Iris pigment epithelial cell (primary cell): Measurements from ENCODE around the gene ASXL1.
"Not testable (repeated sequence)": the region's sequence is repeated elsewhere in the genome, so short reads cannot be mapped to it uniquely, and the experiment has no call there.

Experiments
- DNase-seq: peaks from one replicate; pipeline ENCODE4 v3.0.0-alpha.2; 2011; ENCODE audit warnings: low read depth

ASXL1 gene

DNA sequence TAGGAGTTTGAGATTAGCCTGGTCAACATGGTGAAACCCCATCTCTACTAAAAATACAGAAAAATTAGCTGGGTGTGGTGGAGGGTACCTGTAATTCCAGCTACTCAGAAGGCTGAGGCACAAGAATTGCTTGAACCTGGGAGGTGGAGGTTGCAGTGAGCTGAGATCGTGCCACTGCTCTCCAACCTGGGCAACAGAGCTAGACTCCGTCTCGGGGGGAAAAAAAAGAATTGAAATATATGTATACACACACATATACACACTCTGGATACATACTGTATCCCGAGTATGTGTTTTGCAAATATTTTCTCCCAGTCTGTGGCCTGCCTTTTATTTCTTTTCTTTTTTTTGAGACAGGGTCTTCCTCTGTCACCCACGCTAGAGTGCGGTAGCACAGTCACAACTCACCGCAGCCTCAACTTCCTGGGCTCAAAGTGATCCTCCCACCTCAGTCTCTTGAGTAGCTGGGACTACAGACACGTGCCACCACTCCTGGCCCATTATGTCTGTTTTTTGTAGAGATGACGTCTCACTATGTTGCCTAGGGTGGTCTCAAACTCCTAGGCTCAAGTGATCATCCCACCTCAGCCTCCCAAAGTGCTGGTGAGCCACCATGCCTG, 49.1 kb downstream of the ASXL1 start:
- not testable (repeated sequence) for DNase-seq

DNA sequence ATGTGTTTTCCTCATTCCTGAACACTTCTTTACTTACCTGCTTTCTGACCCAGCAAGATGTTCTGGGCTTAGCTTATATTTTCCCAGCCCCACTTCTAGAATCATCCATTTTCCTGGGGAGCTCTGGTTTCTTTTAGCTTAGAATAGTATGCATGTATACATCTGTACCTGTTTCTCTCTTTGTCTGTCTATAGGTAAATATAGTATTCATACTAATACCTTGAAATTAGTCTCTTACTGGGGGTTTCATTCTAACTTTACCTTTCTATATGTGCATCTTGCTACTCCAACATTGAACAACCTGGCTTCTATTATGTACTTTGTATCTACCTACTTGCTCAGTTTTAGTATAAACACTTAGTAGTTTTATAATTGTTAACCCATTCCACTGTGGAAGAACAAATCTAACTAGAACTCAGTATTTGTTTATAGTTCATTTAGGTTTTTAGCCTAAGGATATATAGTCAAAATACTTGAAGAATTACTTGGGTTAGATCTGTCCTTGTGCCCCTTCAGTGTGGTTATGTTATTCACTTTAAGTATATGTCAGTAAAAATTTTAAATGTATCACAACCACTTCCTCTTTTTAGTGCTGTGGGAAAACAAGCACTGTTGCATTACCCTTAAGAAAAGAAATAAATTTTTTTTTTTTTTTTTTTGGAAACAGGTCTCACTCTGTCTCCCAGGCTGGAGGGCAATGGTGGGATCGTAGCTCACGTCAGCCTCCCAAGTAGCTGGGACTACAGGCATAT, 54.0 kb downstream of the ASXL1 start:
- DNase-seq: no peak

DNA sequence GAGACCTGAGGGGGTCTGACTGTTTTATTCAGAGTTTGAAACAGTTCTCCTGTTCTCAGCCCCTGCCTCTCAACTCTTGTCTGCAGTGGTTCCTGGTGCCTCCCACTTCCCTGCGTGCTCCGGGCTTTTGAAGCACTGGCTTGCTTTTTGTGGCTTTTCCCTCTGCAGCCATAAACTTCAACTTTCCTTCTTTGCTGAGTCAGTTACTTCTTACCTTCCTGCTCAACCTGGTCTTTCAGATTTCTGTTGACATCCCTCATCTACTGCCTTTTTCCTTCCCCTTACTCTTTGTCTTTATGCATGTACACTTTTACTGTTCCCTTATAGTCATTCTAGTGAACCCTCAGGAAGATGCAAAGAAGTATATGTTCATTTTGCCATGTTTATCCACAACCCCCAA, 57.4 kb downstream of the ASXL1 start:
- DNase-seq: no peak

DNA sequence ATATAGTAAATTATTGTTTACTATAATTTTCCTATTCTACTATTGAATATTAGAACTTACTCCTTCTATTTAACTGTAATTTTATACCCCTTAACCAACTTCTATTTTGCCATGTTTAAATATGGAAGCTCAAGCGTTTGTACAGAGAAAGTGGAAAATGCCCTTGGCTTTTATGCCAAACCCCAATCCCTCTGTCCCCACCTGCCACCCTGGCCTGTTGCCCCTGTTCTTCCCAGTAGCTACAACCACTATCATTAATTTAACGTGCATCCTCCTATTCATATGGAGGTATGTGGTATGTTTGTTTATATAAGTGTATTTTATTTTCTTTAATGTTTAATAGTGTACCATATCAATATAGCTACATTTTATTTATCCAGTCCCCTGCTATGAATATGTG, 58.1 kb downstream of the ASXL1 start:
- DNase-seq: no peak

DNA sequence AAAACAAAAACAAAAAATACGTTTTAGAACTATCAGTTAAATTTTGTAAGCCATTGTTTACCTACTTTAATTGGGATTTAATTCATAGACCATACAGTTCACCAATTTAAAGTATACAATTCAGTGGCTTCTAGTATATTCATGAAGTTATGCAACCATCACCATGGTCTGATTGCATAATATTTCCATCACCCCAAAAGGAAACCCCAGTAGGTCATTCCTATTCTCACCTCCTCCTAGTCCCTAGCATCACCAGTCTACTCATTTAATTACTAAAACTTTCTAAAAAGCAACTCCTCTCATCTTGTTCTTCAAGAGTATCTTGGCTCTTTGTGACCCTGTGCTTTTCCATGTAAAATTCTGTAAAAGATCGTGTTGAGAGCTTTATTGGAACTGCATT, 60.2 kb downstream of the ASXL1 start:
- DNase-seq: peak; percentile 26

DNA sequence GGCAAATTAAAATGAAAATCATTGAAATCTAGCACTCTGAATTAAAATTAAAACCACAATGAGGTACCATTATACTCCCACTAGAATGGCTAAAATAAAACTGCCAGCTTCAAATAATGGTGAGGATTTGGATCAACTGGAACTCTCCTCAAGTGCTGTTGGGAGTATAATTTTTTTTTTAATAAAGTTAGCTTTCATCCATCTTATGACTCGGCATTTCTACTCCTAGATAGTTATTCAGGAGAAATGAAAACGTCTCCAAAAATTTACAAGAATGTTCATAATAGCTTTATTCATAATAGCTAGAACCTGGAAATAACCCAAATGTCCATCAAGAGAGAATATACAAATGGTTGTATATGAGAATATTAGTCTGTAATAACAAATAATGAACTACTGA, 63.2 kb downstream of the ASXL1 start:
- DNase-seq: no peak

DNA sequence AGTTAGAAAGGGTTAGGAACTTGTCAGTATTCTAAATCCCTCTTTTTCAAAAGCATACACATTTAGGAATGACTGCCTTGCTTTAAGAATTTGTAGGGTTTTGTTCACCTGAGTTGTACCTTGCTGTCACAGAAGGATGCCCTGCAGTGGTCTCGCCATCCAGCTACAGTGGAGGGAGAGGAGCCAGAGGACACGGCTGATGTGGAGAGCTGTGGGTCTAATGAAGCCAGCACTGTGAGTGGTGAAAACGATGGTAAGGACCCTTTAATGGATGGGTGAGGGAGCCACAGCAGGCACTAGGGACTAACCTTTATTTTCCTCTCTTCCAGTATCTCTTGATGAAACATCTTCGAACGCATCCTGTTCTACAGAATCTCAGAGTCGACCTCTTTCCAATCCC, 69.9 kb downstream of the ASXL1 start:
- DNase-seq: no peak

DNA sequence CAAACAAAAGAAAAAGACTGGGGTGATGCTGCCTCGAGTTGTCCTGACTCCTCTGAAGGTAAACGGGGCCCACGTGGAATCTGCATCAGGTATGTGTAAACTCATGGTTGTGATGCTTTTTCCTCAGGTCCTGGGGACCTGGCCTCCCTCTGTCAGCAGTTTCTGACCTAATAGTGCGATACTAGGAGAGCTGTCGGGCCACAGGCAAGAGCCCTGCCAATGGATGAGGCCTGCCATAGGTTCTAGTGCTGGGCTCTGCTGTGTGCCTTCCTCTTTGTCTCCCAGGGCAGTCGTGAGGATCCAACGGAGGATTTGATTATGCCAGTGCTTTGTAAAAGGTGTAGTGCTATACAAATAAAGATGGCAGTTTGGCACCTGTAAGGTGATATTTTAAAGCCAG, 71.2 kb downstream of the ASXL1 start:
- no peak for DNase-seq

DNA sequence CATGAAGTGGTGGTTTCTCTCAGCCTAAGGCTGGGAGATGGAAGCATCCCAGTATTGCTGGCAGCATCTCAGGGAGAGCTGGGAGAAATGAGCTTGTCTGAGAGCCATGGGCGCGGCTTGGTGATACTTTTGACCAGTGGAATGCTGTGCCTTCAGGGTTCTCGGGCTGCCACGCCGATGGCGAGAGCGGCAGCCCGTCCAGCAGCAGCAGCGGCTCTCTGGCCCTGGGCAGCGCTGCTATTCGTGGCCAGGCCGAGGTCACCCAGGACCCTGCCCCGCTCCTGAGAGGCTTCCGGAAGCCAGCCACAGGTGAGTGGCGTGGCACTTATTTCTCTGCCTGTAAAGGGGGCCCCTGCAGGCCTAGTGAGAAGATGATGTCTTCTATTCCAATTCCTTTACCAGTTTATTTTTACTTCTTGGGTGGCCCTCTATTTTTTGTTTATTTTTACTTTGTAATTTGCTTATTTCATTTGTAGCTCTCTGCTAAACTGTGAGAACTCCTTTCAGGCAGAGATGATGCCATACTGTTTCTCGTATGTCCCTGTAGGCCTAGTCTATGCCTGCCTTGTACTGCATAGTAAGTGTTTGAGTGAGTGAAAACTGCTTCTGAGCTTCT, 71.7 kb downstream of the ASXL1 start:
- DNase-seq: no peak

DNA sequence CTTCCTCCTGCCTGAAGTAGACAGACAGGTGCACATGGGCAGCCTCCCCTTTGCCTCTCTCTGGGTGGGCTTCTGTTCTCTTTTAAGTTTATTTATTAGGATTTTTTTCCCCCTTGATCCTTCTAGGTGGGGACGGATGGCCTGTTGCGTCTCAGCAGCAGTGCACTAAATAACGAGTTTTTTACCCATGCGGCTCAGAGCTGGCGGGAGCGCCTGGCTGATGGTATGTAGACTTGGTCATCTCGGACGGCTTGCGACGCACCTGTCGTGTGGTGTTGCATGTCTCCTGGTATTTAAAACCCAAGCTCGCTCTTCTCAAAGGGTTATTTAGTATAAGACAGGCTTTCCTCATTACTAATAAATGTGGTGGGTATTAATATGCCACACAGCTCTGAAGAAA, 73.3 kb downstream of the ASXL1 start:
- DNase-seq: no peak

DNA sequence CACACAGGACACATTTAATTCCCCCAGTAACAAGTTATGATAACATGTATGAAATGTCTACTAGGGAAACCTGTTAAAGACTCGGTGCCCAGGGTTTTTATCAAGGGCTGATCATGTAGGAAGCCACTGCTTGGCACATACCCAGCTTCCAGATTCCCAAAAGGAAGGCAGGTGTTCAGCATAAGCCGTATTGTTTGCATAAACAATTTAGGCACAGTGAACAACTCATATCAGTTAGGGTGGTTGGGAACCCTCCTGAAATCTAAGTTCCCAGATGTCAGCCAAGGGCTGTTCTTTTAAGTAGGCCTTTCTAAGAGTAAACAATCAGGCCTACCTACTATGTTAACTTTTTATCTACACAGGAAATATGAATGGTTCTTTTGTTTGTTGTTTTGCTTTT, 74.1 kb downstream of the ASXL1 start:
- no peak for DNase-seq

DNA sequence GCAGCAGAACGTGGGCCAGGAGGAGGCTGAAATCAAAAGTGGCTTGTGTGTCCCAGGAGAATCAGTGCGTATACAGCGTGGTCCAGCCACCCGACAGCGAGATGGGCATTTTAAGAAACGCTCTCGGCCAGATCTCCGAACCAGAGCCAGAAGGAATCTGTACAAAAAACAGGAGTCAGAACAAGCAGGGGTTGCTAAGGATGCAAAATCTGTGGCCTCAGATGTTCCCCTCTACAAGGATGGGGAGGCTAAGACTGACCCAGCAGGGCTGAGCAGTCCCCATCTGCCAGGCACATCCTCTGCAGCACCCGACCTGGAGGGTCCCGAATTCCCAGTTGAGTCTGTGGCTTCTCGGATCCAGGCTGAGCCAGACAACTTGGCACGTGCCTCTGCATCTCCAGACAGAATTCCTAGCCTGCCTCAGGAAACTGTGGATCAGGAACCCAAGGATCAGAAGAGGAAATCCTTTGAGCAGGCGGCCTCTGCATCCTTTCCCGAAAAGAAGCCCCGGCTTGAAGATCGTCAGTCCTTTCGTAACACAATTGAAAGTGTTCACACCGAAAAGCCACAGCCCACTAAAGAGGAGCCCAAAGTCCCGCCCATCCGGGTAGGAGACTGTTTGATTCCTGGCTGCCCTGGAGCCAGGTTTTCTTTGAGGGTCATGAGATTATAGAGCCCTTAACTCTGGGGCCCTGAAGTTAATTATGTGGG, 75.3 kb downstream of the ASXL1 start:
- DNase-seq: no peak

DNA sequence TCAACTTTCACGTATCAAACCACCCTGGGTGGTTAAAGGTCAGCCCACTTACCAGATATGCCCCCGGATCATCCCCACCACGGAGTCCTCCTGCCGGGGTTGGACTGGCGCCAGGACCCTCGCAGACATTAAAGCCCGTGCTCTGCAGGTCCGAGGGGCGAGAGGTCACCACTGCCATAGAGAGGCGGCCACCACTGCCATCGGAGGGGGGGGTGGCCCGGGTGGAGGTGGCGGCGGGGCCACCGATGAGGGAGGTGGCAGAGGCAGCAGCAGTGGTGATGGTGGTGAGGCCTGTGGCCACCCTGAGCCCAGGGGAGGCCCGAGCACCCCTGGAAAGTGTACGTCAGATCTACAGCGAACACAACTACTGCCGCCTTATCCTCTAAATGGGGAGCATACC, 76.3 kb downstream of the ASXL1 start:
- DNase-seq: no peak

DNA sequence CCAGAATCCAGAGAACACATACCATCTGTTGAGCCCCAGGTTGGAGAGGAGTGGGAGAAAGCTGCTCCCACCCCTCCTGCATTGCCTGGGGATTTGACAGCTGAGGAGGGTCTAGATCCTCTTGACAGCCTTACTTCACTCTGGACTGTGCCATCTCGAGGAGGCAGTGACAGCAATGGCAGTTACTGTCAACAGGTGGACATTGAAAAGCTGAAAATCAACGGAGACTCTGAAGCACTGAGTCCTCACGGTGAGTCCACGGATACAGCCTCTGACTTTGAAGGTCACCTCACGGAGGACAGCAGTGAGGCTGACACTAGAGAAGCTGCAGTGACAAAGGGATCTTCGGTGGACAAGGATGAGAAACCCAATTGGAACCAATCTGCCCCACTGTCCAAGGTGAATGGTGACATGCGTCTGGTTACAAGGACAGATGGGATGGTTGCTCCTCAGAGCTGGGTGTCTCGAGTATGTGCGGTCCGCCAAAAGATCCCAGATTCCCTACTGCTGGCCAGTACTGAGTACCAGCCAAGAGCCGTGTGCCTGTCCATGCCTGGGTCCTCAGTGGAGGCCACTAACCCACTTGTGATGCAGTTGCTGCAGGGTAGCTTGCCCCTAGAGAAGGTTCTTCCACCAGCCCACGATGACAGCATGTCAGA, 77.4 kb downstream of the ASXL1 start:
- no peak for DNase-seq

DNA sequence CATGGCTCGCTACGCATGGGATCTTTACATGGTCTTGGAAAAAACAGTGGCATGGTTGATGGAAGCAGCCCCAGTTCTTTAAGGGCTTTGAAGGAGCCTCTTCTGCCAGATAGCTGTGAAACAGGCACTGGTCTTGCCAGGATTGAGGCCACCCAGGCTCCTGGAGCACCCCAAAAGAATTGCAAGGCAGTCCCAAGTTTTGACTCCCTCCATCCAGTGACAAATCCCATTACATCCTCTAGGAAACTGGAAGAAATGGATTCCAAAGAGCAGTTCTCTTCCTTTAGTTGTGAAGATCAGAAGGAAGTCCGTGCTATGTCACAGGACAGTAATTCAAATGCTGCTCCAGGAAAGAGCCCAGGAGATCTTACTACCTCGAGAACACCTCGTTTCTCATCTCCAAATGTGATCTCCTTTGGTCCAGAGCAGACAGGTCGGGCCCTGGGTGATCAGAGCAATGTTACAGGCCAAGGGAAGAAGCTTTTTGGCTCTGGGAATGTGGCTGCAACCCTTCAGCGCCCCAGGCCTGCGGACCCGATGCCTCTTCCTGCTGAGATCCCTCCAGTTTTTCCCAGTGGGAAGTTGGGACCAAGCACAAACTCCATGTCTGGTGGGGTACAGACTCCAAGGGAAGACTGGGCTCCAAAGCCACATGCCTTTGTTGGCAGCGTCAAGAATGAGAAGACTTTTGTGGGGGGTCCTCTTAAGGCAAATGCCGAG, 78.2 kb downstream of the ASXL1 start:
- DNase-seq: no peak

DNA sequence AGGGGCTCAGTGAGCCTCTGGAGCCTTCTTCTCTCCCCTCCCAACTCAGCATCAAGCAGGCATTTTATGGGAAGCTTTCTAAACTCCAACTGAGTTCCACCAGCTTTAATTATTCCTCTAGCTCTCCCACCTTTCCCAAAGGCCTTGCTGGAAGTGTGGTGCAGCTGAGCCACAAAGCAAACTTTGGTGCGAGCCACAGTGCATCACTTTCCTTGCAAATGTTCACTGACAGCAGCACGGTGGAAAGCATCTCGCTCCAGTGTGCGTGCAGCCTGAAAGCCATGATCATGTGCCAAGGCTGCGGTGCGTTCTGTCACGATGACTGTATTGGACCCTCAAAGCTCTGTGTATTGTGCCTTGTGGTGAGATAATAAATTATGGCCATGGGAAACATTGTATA, 78.8 kb downstream of the ASXL1 start:
- no peak for DNase-seq

DNA sequence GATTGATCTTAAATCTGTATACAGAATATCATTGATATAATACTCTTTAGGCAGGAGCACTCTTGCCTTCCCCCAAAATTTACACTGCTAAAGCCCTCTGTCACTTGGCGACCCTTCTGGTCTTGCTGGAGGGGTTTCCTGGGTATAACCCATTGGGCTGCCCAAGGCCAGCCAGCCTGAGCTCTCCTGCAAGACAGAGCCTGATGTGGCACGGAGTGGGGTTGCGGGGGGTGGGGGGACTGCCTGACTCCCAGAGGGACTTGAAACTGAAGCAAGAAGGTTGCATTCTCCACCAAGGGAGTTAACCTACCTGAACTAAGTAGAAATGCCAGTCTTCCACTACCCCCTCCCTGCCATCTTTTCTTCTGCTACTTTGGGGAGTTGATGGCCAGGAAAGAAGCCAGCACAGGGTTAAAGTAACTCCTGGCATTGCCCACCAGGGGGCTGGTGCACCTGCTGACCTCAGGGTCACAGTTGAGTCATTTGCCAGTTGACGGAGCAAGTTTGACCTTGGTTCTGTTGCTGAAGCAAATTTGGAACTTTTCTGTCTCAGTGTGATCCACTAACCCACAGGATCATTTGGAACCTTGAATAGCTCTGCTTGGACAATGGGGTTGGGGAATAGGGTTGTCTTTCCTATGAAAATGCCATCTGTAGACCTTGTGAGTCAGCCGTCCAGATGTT, 79.4 kb downstream of the ASXL1 start:
- no peak for DNase-seq

DNA sequence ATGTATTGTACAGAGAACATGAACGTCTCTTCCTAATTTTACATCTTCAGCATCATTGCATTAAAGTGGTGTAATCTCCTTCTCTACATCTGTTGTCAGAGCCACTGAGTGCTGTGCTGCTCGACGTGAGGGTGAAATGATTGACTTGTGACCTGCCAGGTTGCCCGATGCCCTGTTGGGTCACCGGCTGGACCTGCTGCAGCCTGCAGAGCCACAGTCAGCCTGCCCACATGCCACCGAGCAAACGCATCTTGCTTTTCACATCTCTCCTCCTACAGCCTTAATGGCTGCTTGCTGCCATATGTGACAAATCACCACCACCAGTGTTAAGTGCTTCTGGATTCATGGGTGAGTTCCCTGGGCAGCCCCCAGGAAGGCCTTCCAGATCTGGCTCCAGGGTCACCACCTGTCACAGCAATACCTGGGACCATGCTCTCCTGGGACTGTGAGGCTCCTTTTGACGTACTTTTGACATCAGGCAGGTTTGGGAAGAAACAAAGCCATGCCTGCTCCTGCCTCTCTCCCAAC, 80.3 kb downstream of the ASXL1 start:
- DNase-seq: no peak

DNA sequence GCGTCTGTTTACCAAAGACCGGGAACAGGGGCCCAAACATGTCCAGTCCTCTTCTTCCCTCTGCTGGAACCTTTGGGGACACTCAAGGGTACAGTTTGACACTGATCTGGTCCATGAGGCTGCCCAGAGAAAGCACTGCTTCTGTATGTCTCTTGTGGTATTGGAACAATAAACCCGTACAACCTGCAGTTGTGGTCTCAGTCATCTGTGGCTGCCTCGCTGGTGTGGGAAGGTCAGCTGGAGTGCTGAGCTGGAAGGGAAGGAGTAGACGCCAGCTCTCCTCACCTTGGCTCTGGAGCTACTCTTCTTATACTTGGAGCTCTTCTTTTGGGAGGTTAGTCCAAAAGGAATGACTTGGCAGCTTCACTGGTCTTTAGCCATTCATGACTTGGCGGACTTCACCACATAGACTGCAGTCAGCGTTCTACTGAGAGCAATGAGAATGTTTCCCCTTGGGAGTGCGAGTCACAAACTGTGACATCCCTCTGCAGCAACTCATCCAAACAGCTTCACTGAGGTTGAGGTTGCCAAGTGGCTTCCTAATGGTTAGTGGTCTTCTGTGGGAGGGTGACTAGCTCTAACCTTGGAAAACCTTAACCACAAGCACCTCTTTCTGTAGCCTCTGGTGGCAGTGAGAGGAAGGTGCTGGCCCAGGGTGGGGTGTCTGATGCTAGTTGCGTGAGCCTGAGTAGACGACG, 81.2 kb downstream of the ASXL1 start:
- DNase-seq: peak; percentile 65

DNA sequence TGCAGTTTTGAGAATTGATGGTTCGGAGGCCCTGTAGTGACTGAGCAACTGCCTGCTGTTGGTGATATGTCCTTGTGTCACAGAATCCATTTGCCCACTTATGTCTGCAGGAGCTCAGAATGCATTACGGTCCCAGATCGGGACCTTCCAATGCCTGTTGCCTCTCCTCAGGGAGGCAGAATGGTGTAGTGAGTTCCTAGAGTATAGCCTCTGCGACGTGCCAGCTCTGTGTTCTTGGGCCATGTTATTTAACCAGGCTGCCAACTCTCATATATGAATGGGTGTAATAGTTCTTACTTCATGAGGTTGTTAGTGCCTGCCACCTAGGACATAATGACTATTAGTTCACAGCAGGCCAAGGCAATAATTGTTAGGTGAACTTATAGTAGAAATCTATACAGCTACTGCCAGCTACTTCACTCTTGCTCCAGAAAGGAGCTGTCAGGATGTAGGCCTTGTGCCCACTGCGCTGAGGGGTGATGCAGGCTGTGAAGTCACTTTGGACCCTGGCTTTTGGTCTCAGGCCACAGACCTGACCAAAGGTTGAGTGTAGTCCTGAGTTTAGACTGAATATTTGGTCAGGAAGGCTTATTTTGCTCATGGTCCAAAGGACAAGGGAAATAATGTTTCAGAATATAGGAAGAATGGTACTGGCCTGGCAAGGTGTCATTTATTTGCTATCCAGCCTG, 82.1 kb downstream of the ASXL1 start:
- DNase-seq: no peak
